Measurements from ENCODE around the gene NARS2.
"Not testable (repeated sequence)": the region's sequence is repeated elsewhere in the genome, so short reads cannot be mapped to it uniquely, and the experiment has no call there.

The NARS2 gene

DNA sequence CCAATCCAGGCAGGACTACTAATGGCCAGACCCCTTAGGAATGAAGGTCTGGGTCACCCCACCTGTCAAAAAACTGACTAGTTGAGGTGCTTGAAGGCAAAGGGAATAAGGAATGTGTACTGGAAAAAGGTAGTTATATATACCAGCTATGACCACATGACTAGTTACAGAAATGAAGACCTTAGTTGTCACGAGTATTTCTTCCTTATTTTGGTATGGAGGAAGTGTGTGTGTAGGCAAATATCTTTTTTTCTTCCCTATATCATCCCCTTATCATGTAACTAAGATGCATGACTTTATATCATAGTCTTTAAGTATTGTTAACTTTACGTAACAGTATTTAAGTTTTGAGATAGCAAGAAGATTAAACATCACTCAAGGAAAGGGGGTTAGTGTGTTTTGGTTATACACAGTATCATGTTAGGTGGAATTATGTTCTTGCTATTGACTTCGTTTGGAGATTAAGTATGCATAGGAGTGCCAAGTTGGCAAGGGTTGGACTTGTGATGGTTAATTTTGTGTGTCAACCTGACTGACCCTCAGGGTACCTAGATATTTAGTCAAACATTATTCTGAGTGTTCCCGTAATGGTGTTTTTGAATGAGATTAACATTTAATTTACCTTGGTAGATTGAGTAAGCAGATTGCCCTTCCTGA lies 38.2 kb upstream of the NARS2 start:
- TF ChIP-seq, protein P1, sequence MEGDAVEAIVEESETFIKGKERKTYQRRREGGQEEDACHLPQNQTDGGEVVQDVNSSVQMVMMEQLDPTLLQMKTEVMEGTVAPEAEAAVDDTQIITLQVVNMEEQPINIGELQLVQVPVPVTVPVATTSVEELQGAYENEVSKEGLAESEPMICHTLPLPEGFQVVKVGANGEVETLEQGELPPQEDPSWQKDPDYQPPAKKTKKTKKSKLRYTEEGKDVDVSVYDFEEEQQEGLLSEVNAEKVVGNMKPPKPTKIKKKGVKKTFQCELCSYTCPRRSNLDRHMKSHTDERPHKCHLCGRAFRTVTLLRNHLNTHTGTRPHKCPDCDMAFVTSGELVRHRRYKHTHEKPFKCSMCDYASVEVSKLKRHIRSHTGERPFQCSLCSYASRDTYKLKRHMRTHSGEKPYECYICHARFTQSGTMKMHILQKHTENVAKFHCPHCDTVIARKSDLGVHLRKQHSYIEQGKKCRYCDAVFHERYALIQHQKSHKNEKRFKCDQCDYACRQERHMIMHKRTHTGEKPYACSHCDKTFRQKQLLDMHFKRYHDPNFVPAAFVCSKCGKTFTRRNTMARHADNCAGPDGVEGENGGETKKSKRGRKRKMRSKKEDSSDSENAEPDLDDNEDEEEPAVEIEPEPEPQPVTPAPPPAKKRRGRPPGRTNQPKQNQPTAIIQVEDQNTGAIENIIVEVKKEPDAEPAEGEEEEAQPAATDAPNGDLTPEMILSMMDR (IDR thresholded peaks at IDR 0.05; ENCODE audit: low read depth, low read length, missing control alignments), result no peak
- H3K27ac ChIP-seq, result no peak overlapping the region
- in situ Hi-C loops (cut with HindIII; ENCODE audit: low pct_ligation_motif_present, low sequenced_read_pairs), result no loop called here
- H3K27me3 ChIP-seq (replicated peaks), result no peaks in the 10 kb centered on the region
- DNase-seq, result no peak
- no peaks in the 10 kb centered on the region for H3K36me3 ChIP-seq (replicated peaks)
- H3K4me3 ChIP-seq (ENCODE audit: low read depth, low read length), result no peak overlapping the region

DNA sequence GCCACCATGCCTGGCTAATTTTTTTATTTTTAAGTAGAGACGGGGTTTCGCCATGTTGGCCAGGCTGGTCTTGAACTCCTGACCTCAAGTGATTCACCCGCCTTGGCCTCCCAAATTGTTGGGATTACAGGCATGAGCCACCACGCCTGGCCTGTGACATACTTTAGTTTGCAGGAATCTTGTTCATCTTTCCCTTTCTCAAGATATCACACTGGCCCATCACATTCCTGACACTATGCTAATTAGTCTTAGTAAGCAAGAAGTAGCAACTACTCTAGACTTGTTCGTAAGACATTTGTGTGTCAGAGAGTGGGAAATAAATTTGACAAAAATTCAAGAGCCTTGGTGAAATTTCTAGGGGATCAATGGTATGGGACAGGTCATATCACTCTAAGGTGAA lies 34.7 kb upstream of the NARS2 start:
- H3K27ac ChIP-seq; H3K27me3 ChIP-seq (replicated peaks); H3K4me3 ChIP-seq (ENCODE audit: low read depth, low read length); H3K36me3 ChIP-seq (replicated peaks); DNase-seq; in situ Hi-C loops (cut with HindIII; ENCODE audit: low pct_ligation_motif_present, low sequenced_read_pairs): not testable (repeated sequence)

DNA sequence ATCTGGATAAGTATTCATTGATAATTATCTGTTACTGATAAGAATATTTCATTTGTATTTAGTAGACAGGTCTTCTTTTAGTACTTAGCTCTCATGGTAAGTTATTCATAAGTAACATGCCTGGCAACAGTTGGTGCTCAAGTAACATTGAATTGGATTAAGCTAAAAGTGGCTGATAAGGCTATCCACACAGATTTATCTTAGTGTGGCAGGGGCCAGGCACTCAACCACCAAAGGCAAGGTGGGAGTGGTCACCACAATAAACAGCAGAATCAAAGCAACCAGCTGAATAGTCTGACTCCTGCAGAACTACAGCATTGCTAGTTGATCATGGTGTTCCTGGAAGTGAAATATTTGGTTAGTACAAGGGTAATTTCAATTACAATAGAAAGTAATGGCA lies 33.0 kb upstream of the NARS2 start:
- Histone ChIP-seq H3K36me3 (replicated peaks) (no peaks in the 10 kb centered on the region), H3K27me3 (replicated peaks) (no peaks in the 10 kb centered on the region), H3K4me3 (ENCODE audit: low read depth, low read length) (no peak overlapping the region), H3K27ac (no peak overlapping the region)
- DNase-seq, result no peak
- in situ Hi-C loops (cut with HindIII; ENCODE audit: low pct_ligation_motif_present, low sequenced_read_pairs), result no loop called here
- TF ChIP-seq, protein P1 (IDR thresholded peaks at IDR 0.05; ENCODE audit: low read depth, low read length, missing control alignments), result no peak

DNA sequence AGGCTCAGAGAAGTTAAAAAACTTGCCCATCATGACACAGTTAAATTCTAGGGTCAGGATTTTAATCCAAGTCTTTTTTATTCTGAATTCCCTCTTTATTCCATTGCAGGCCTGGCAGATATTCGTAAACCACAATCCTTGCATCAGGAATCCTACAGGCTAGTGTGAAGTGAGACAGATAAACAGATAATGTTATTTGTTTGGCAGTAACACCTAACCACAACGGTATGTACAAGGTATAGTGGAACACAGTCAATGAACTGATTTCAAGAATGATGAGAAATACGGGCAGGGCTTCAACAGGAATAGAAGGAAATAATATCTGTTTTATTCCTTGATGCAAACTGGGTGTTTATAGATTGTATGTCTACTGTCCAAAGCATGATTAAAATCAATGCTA lies 32.0 kb upstream of the NARS2 start:
- no peak overlapping the region for H3K27ac ChIP-seq
- in situ Hi-C loops (cut with HindIII; ENCODE audit: low pct_ligation_motif_present, low sequenced_read_pairs), result no loop called here
- no peak overlapping the region for H3K4me3 ChIP-seq (ENCODE audit: low read depth, low read length)
- H3K36me3 ChIP-seq (replicated peaks), result no peaks in the 10 kb centered on the region
- no peak for DNase-seq
- TF ChIP-seq, protein P1 (IDR thresholded peaks at IDR 0.05; ENCODE audit: low read depth, low read length, missing control alignments), result no peak
- H3K27me3 ChIP-seq (replicated peaks), result no peaks in the 10 kb centered on the region

DNA sequence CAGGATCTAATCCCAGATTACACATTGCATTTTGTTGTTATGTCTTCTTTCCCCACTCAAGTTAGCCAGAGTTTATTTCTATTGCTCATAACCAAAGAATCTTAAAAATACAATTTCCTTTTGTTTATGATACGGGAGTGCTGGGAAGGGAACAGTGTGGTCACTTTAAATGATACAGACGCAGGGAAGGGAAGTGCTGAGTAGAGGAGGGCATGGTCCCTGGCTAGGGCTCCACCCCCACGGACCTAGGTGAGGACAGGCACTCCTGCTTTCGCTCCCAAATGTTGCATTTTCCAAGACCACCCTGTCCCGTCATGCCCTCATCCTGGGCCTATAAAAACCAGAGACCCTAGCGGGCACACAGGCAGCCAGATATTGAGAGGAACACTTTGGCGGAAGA lies 30.6 kb upstream of the NARS2 start:
- no peak for DNase-seq
- H3K4me3 ChIP-seq (ENCODE audit: low read depth, low read length), result no peak overlapping the region
- no peaks in the 10 kb centered on the region for H3K27me3 ChIP-seq (replicated peaks)
- H3K27ac ChIP-seq, result no peak overlapping the region
- TF ChIP-seq, protein P1 (IDR thresholded peaks at IDR 0.05; ENCODE audit: low read depth, low read length, missing control alignments), result no peak
- H3K36me3 ChIP-seq (replicated peaks), result no peaks in the 10 kb centered on the region
- in situ Hi-C loops (cut with HindIII; ENCODE audit: low pct_ligation_motif_present, low sequenced_read_pairs), result no loop called here

DNA sequence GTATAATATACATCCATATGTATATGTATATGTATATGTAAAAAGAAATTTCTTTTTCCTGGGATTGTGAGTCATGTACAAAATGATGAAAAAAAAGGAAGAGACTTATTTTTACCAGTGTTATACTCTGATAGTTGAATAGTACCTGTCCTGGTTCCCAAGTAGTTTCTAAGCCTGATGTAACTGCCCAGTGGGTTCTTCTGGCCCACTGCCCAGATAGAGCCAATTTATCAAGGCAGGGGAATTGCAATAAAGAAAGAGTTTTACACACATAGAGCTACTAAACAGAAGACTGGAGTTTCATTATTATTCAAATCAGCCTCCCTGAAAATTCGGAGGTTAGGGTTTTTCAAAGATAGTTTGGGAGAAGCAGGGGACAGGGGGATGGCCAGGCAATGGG lies 29.1 kb upstream of the NARS2 start:
- TF ChIP-seq, protein P1 (IDR thresholded peaks at IDR 0.05; ENCODE audit: low read depth, low read length, missing control alignments), result no peak
- Histone ChIP-seq H3K36me3 (replicated peaks) (no peaks in the 10 kb centered on the region), H3K4me3 (ENCODE audit: low read depth, low read length) (no peak overlapping the region), H3K27ac (no peak overlapping the region), H3K27me3 (replicated peaks) (no peaks in the 10 kb centered on the region)
- DNase-seq, result no peak
- in situ Hi-C loops (cut with HindIII; ENCODE audit: low pct_ligation_motif_present, low sequenced_read_pairs), result no loop called here

DNA sequence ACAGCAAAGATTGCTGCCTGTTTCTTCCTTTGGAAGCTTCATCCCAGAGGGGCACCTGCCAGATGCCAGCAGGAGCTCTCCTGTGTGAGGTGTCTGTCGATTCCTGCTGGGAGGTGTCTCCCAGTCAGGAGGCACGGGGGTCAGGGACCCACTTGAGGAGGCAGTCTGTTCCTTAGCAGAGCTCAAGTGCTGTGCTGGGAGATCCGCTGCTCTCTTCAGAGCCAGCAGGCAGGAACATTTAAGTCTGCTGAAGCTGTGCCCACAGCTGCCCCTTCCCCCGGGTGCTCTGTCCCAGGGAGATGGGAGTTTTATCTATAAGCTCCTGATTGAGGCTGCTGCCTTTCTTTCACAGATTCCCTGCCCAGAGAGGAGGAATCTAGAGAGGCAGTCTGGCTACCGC lies 28.1 kb upstream of the NARS2 start:
- DNase-seq; H3K36me3 ChIP-seq (replicated peaks); H3K4me3 ChIP-seq (ENCODE audit: low read depth, low read length); H3K27ac ChIP-seq; H3K27me3 ChIP-seq (replicated peaks); in situ Hi-C loops (cut with HindIII; ENCODE audit: low pct_ligation_motif_present, low sequenced_read_pairs): not testable (repeated sequence)

DNA sequence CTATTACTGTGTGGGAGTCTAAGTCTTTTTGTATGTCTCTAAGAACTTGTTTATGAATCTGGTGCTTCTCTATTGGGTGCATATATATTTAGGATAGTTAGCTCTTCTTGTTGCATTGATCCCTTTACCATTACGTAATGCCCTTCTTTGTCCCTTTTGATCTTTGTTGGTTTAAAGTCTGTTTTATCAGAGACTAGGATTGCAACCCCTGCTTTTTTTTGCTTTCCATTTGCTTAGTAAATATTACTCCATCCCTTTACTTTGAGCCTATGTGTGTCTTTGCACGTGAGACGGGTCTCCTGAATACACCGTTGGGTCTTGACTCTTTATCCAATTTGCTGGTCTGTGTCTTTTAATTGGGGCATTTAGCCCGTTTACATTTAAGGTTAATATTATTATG lies 26.4 kb upstream of the NARS2 start:
- DNase-seq; H3K4me3 ChIP-seq (ENCODE audit: low read depth, low read length); in situ Hi-C loops (cut with HindIII; ENCODE audit: low pct_ligation_motif_present, low sequenced_read_pairs); H3K27me3 ChIP-seq (replicated peaks); H3K36me3 ChIP-seq (replicated peaks); H3K27ac ChIP-seq: not testable (repeated sequence)

DNA sequence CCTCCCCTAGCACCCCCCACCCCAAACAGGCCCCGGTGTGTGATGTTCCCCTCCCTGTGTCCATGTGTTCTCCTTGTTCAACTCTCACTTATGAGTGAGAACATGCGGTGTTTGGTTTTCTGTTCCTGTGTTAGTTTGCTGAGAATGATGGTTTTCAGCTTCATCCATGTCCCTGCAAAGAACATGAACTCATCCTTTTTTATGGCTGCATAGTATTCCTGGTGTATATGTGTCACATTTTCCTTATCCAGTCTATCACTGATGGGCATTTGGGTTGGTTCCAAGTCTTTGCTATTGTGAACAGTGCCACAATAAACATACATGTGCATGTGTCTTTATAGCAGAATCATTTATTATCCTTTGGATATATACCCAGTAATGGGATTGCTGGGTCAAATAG lies 22.9 kb upstream of the NARS2 start:
- H3K4me3 ChIP-seq (ENCODE audit: low read depth, low read length); H3K27me3 ChIP-seq (replicated peaks); in situ Hi-C loops (cut with HindIII; ENCODE audit: low pct_ligation_motif_present, low sequenced_read_pairs); H3K27ac ChIP-seq; H3K36me3 ChIP-seq (replicated peaks); DNase-seq: not testable (repeated sequence)

All from brain microvascular endothelial cell (primary cell).